Stimulated activated CD4-positive, alpha-beta T cell treated with anti-CD3 and anti-CD28 coated beads, Interleukin-12 subunit alpha, Interleukin-12 subunit beta, amount 100 ng/mL, for 48 hours (primary cell): Measurements from ENCODE around the gene SETMAR.

Experiments
- DNase-seq, 3 donors: peaks; one replicate each; pipeline ENCODE4 v3.0.0-alpha.2; 2020; ENCODE audit warnings: low read depth in 2 of 3, low spot score in 1 of 3

Gene SETMAR

DNA sequence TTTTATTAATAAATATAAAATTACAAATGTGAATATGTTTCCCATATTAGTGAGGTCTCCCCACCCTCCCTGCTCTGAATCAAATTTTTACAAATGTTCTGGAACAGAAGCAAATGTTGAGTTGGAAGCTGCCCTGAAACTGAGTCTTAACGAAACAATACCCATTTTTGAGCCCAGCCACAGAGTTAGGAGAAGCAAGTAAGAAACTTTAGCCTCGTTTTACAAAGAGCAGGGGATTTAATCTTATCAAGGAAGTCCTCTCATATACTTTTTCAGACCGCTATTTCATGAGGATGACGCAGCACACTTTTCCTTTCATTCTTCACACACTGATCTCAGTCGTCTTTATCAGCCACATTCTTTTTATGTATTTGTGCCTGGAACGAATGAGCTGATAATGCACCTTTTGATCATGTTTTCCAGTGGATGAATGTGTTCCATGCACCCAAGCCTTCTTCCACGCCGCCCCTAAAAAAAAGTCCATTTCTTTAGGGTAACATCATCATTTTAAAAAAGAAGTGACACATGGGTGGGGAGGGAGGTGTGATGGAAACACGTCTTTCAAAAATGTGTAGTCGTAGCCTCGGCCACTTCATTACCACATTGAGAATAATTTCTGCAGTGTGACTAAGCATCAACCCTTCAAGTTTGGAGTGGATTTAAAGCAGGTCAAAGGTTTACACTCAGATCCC lies 48.1 kb downstream of the SETMAR start:
- DNase-seq = peak; percentile 20 to 36 (median 27)

DNA sequence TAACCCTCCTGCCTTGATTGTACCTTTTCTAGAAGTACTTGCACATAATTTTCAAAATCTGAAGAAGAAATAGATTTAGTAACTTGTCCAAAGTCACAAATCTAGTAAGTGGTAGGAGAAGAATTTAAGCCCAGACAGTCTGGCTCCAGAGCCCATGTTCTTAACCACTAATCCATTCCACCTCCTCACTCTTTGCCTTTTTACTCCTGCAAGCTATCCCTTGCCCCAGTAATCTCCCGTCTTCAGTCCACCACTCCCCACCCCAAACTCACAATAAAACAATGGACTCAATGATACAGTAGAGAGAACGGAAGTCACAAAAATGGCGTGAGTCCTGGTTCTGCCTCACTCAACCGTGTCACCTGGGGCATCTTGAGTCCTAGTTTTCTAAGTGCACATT lies 48.7 kb downstream of the SETMAR start:
- no peak for DNase-seq

DNA sequence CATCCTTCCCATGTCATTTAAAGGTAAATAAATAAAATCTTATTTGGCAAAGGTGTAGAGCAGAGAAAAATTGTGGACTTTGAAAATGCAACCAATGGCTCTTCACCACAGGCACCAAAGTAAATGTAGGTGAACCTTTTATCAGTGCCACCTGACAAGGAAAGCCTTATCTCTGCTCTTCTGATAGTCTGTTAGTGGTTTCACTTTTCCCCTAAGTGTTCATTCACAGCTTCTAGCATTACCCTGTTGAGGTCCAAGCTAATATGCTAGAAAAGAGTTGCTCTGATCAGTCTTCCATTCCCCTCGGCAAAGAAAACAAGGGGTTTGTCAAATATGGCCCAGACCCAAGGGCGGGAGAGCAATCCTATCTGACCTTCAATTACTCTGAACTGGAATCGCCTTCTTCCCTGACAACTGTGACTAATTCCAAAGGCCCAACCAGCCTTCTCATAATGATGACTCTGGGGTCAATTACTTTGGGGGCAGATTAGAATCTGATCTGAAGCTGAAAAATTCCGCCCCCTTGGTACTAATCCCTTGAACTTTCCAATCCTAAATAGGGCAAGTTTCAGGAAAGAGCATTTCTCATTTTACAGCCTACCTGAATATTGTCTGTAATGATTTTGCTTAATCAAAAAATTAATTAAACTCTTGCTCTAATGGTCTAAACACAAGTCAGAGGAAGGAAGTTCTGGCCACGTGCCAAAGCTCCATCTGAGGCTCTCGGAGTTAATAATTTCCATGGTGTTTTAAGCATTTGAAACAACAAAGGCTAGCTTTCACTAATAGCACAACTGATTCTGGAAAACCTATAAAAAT lies 52.4 kb downstream of the SETMAR start:
- DNase-seq = no peak

DNA sequence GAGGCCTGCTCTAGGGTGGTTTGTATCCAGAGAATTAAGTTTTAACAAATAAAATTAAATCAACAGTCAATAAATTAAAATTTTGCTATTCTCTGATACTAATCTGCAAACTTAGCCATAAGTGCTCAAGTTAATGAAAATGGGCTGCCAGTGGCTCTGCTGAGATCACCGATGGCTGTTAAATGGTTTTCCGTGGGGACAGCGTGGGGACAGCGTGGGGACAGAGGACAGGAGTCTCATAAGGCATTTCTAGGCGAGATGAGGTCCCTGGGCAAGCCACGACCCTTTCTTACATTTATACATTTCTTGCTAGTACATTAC lies 53.0 kb downstream of the SETMAR start:
- no peak for DNase-seq

DNA sequence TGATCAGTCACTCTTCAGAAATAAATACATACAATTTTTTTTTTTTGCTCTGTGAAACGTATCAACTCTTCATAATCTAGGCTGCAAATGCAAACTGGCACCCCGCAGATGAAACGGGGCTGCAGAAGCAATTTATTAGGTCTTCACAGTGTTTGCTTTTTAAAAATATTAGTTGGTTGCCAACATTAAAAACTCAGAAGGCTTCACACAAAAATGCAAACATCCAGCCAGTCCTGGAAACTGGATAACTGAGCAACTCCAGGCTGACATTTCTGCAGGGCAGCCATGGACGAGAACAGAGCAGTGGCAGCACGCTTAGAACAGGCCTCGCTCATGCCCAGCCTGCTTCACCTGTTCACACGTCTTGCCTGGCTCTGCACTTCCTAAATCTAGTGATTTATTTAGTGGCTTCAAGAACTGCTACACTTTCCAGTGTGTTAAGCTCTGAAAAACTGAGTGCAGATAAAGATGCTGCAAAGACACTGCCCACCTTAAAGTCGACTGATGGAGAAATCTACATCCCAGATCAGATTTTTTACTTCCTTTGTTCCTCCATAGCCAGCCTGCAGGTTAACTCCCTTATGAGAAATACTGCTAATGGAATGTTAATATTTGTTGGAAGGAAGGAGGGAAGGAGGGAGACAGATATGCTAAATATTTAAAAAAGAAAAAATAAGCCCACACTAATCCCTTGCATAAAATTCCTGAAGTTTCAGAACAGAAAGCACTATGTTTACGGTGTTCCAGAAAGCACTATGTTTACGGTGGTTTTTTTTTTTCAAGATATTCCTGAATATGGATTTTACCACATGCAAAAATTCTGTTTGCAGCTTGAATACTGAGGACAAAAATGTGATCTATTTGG lies 53.6 kb downstream of the SETMAR start:
- DNase-seq = no peak

DNA sequence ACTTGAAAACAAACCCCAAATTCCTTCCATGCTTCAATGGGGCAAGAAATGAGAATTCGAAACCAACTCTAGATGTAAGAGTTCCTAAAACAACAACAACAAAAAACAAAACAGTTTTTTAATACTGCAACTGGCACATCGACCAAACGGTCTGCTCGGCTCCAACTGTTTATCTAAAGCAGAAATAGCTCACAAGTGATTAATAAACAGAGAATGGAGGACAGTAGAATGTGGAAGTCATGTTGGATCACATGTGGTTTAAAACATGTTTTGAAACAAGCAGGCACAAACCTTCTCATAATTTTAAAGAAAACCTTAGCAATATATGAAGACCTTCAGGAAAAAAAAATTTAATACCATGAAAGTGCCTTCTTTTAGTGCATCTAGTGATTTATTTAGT lies 55.1 kb downstream of the SETMAR start:
- DNase-seq = no peak

DNA sequence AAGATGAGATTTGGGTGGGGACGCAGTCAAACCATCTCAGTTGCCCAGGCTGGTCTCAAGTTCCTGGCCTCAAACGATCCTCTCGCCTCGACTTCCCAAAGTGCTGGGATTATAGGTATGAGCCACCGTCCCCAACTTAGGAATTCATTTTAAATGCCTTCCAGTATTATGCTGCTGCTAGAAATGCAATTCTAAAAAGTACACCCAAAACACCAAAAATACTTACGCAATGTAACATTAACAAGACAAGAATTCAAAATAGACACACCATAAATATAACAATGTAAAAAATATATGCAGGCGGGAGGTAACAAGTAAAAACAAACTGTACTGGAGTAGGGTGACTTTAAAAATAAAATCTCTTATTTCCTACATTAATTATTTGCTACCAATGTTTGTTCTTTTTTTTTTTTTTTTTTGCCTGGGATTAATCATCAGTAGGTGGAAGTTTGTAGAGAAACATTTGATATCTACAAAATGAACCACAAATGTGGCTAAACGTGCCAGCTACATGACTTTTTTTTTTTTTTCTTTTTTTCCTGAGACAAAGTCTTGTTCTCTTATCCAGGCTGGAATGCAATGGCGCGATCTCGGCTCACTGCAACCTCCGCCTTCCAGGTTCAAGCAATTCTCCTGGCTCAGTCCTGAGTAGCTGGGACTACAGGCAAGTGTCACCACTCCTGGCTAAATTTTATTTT lies 56.8 kb downstream of the SETMAR start:
- no peak for DNase-seq

DNA sequence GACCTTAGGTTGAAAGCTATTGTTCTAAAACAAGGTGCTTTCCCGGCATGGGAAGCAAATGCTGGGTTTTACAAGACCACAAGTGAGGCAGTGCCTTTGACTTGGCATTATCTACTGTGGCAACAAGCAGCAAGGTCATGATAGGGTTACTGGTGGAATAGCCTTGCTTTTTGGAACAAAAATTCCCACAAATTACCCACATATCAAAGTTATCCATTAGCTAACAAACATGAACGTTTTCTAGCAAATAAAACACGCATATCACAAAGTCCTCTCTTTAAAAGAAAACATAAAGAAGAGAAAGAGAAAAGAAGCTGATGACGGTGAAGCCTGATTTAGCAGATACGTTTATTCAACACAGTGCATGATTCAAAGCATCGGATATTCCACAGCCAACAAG lies 57.6 kb downstream of the SETMAR start:
- DNase-seq = no peak

DNA sequence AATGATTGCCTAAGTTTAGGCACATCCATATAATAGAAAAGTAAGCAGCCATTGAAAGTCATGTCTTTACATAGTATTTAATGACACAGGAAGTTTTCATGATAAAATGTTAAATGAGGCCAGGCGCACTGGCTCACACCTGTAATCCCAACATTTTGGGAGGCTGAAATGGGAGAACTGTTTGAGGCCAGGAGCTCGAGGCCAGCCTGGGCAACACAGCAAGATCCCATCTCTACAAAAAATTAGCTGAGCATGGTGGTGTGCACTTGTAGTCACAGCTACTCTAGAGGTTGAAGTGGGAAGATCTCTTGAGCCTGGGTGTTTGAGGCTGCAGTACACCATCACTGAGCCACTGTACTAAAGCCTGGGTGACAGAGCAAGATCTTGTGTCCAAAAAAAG lies 59.4 kb downstream of the SETMAR start:
- DNase-seq = no peak
